Measurements from ENCODE around the gene INAVA. TPM values are rescaled to one million over a fixed set of nuclear protein-coding genes. Genes with fewer than 3 reads are reported as not detected.

INAVA gene
- total and polyA plus RNA-seq, 2 of the 13 experiments (the other 11 are each of a cell fraction or from before 2014, with no cell fraction given): 6.0 to 13.5 TPM

DNA sequence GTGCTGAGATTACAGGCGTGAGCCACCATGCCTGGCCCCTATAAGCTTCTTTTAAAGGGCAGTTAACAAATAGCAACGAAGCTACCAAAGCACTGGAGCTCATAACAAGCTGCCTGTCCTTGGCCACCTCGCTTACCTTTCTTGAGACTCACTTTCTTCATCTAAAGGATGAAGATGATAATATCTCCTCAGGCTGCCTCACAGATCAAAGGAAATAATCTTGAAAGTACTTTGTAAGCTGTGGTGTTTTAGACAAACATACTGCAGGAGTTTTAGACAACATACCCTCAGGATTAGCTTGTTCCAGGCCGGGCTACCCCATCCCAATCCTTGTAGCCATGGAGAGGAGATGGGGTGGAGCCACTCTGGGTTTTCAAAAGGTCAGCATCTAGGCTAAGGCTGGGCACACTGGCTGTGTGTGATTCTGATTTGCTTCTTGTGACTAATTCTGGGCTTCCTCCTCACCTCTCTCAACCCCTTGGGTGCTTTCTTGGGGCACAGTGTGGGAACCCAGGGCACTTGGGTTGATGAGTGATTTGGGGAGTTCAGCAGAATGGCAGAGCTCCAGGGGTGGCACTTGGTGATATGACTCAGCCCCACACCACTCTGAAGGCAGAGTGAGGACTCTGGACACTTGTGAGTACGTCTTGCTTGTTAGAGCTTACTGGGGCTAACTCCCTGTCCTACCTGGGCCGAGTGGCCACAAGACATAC, 16.7 kb upstream of the INAVA start (continued):
- no peak for TF ChIP-seq ETV5 (CRISPR knock-in tag; IDR thresholded peaks at IDR 0.05; ENCODE audit: borderline replicate concordance)
- no peak for TF ChIP-seq SMAD9 (CRISPR knock-in tag; IDR thresholded peaks at IDR 0.05)
- no peak for TF ChIP-seq FOXC1 (CRISPR knock-in tag; IDR thresholded peaks at IDR 0.05; ENCODE audit: borderline replicate concordance)

DNA sequence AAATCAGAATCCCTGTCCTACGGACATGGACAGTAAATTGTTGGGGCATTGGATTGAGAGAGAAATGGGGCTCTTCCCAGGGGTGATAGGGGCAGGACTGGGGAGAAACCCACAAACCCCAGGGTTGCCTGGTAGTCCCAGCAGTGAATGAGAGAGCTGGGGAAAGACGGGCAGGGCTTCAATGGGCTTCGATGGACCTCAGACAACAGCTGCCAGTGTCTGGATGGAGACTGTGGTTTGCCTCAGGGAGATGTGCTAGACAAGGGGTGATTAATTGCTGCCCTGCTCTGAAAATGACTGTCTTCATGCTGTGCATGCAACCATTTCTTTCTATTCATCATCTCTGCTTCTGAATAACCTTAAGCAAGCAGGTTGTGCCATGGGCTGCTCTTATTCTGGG, 14.5 kb upstream of the INAVA start:
- DNase-seq (ENCODE audit: low spot score) (no peak), ATAC-seq (no peak), FAIRE-seq (no peak)
- Histone ChIP-seq H3K9ac (ENCODE audit: insufficient read depth, low read depth, low read length) (no peak overlapping the region), H2AFZ (ENCODE audit: low read length) (no peak overlapping the region), H3K9me3 (ENCODE audit: low read length) (no peaks in the 10 kb centered on the region), H4K20me1 (ENCODE audit: insufficient read depth, low read length) (no peaks in the 10 kb centered on the region), H3K27me3 (ENCODE audit: control insufficient read depth in 1 of 2, insufficient read depth in 2 of 2, low read length in 2 of 2) (0 out of 5 replicates have a peak, but pooled peaks cover 0 to 4% of the 10 kb centered on the region in 2 experiments), H3K79me2 (ENCODE audit: insufficient read depth, low read length) (no peaks in the 10 kb centered on the region), H3K4me2 (ENCODE audit: low read depth, low read length) (no peak overlapping the region), H3K4me3 (replicated peaks in 1 of 3; ENCODE audit: insufficient read depth in 1 of 3, low read depth in 2 of 3, low read length in 3 of 3) (no peak overlapping the region), H3K27ac (ENCODE audit: extremely low read length, insufficient read depth, low read length) (no peak overlapping the region), H3K4me1 (ENCODE audit: insufficient read depth, low read length) (no peaks in the 10 kb centered on the region), H3K36me3 (replicated peaks in 1 of 2; ENCODE audit: control insufficient read depth in 1 of 2, insufficient read depth in 2 of 2, low read length in 2 of 2) (no peaks in the 10 kb centered on the region)
- WGBS (ENCODE audit: low lambda C conversion rate): 75% methylated on average over 3 of the region's 3 CpGs
- intact Hi-C loops (cut with micrococcal nuclease; ENCODE audit: unreplicated experiment) (no loop called here), in situ Hi-C loops (cut with HindIII; ENCODE audit: extremely low pct_ligation_motif_present, low pct_unique_long_range_greater_than_20kb) (no loop called here)
- ChIA-PET CTCF (ENCODE audit: low intra/inter-chr PET ratio, low total read pairs) (no interaction called here), POLR2A (interaction anchor here (0.6 to 1.0 kb wide), 3 partner anchors 8 to 15 kb away, joined by 3 to 4 read pairs (median 3); partner anchors contain the start of gene INAVA)
- TF ChIP-seq, protein P1, sequence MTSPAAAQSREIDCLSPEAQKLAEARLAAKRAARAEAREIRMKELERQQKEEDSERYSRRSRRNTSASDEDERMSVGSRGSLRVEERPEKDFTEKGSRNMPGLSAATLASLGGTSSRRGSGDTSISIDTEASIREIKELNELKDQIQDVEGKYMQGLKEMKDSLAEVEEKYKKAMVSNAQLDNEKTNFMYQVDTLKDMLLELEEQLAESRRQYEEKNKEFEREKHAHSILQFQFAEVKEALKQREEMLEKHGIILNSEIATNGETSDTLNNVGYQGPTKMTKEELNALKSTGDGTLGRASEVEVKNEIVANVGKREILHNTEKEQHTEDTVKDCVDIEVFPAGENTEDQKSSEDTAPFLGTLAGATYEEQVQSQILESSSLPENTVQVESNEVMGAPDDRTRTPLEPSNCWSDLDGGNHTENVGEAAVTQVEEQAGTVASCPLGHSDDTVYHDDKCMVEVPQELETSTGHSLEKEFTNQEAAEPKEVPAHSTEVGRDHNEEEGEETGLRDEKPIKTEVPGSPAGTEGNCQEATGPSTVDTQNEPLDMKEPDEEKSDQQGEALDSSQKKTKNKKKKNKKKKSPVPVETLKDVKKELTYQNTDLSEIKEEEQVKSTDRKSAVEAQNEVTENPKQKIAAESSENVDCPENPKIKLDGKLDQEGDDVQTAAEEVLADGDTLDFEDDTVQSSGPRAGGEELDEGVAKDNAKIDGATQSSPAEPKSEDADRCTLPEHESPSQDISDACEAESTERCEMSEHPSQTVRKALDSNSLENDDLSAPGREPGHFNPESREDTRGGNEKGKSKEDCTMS (CRISPR knock-in tag; conservative IDR thresholded peaks at IDR 0.05): no peak
- TF ChIP-seq, protein P2, sequence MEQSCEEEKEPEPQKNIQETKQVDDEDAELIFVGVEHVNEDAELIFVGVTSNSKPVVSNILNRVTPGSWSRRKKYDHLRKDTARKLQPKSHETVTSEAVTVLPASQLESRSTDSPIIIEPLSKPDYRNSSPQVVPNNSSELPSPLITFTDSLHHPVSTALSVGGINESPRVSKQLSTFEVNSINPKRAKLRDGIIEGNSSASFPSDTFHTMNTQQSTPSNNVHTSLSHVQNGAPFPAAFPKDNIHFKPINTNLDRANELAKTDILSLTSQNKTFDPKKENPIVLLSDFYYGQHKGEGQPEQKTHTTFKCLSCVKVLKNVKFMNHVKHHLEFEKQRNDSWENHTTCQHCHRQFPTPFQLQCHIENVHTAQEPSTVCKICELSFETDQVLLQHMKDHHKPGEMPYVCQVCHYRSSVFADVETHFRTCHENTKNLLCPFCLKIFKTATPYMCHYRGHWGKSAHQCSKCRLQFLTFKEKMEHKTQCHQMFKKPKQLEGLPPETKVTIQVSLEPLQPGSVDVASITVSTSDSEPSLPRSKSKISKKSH (CRISPR knock-in tag; IDR thresholded peaks at IDR 0.05; ENCODE audit: borderline replicate concordance): no peak
- no peak for TF ChIP-seq HNRNPL (IDR thresholded peaks at IDR 0.05; ENCODE audit: low read depth, low read length)
- TF ChIP-seq ZKSCAN8 (CRISPR knock-in tag; IDR thresholded peaks at IDR 0.05; ENCODE audit: borderline replicate concordance): no peak
- TF ChIP-seq, protein P3, sequence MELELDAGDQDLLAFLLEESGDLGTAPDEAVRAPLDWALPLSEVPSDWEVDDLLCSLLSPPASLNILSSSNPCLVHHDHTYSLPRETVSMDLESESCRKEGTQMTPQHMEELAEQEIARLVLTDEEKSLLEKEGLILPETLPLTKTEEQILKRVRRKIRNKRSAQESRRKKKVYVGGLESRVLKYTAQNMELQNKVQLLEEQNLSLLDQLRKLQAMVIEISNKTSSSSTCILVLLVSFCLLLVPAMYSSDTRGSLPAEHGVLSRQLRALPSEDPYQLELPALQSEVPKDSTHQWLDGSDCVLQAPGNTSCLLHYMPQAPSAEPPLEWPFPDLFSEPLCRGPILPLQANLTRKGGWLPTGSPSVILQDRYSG (CRISPR knock-in tag; IDR thresholded peaks at IDR 0.05): no peak
- TF ChIP-seq, protein P4, sequence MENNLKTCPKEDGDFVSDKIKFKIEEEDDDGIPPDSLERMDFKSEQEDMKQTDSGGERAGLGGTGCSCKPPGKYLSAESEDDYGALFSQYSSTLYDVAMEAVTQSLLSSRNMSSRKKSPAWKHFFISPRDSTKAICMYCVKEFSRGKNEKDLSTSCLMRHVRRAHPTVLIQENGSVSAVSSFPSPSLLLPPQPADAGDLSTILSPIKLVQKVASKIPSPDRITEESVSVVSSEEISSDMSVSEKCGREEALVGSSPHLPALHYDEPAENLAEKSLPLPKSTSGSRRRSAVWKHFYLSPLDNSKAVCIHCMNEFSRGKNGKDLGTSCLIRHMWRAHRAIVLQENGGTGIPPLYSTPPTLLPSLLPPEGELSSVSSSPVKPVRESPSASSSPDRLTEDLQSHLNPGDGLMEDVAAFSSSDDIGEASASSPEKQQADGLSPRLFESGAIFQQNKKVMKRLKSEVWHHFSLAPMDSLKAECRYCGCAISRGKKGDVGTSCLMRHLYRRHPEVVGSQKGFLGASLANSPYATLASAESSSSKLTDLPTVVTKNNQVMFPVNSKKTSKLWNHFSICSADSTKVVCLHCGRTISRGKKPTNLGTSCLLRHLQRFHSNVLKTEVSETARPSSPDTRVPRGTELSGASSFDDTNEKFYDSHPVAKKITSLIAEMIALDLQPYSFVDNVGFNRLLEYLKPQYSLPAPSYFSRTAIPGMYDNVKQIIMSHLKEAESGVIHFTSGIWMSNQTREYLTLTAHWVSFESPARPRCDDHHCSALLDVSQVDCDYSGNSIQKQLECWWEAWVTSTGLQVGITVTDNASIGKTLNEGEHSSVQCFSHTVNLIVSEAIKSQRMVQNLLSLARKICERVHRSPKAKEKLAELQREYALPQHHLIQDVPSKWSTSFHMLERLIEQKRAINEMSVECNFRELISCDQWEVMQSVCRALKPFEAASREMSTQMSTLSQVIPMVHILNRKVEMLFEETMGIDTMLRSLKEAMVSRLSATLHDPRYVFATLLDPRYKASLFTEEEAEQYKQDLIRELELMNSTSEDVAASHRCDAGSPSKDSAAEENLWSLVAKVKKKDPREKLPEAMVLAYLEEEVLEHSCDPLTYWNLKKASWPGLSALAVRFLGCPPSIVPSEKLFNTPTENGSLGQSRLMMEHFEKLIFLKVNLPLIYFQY (CRISPR knock-in tag; IDR thresholded peaks at IDR 0.05; ENCODE audit: borderline replicate concordance): no peak
- TF ChIP-seq GTF2F1 (IDR thresholded peaks at IDR 0.05; ENCODE audit: low read length): no peak
- no peak for TF ChIP-seq NR2C2 (CRISPR knock-in tag; IDR thresholded peaks at IDR 0.05; ENCODE audit: borderline replicate concordance)
- no peak for TF ChIP-seq SMARCE1 (IDR thresholded peaks at IDR 0.05; ENCODE audit: borderline replicate concordance)
- no peak for TF ChIP-seq PHF21A (CRISPR knock-in tag; IDR thresholded peaks at IDR 0.05)
- no TSS peak for BruUV-seq (replicated peaks)
